RWPE2 (cell line): ENCODE results near the gene RGS13.

ENCODE experiments used
- ATAC-seq: fragments of 200-7000 bp; cut with Tn5 transposase; 3 replicates; pipeline ENCODE4 v1.9.1; 2021; ENCODE audit warnings: low read depth
- DNase-seq: peaks from one replicate; pipeline ENCODE4 v3.0.0-alpha.2; 2020; ENCODE audit warnings: low spot score
- H3K27ac ChIP-seq: fragments of 450-650 bp; 2 replicates; pipeline ENCODE4 v1.5.1; 2017; ENCODE audit warnings: mild to moderate bottlenecking; ENCODE audit not compliant: poor library complexity, severe bottlenecking
- H3K27me3 ChIP-seq: fragments of 250-450 bp; sonication (Bioruptor Pico); 2 replicates; pipeline ENCODE4 v1.5.1; 2021; ENCODE audit warnings: mild to moderate bottlenecking, moderate library complexity; ENCODE audit not compliant: insufficient read depth, poor library complexity, severe bottlenecking
- H3K36me3 ChIP-seq: fragments of 250-450 bp; sonication (Bioruptor Pico); 2 replicates; pipeline ENCODE4 v1.5.1; 2020; ENCODE audit warnings: low read depth, mild to moderate bottlenecking, moderate library complexity
- H3K4me1 ChIP-seq: fragments of 250-450 bp; sonication (Bioruptor Pico); 2 replicates; pipeline ENCODE4 v1.5.1; 2021; ENCODE audit warnings: mild to moderate bottlenecking, moderate library complexity; ENCODE audit not compliant: insufficient read depth, poor library complexity, severe bottlenecking
- H3K4me3 ChIP-seq: fragments of 250-450 bp; sonication (Bioruptor Pico); 2 replicates; pipeline ENCODE4 v1.5.1; 2021; ENCODE audit warnings: mild to moderate bottlenecking, moderate library complexity; ENCODE audit not compliant: severe bottlenecking
- H3K9me3 ChIP-seq: fragments of 250-450 bp; sonication (Bioruptor Pico); 2 replicates; pipeline ENCODE4 v1.5.1; 2021; ENCODE audit warnings: mild to moderate bottlenecking, moderate library complexity; ENCODE audit not compliant: severe bottlenecking
- TF ChIP-seq, protein P1 (sequence below): fragments of 450-650 bp; IDR thresholded peaks from one replicate; pipeline ENCODE4 v1.5.1; 2017; ENCODE audit warnings: mild to moderate bottlenecking, moderate library complexity; ENCODE audit not compliant: poor library complexity, severe bottlenecking

RGS13 gene

DNA sequence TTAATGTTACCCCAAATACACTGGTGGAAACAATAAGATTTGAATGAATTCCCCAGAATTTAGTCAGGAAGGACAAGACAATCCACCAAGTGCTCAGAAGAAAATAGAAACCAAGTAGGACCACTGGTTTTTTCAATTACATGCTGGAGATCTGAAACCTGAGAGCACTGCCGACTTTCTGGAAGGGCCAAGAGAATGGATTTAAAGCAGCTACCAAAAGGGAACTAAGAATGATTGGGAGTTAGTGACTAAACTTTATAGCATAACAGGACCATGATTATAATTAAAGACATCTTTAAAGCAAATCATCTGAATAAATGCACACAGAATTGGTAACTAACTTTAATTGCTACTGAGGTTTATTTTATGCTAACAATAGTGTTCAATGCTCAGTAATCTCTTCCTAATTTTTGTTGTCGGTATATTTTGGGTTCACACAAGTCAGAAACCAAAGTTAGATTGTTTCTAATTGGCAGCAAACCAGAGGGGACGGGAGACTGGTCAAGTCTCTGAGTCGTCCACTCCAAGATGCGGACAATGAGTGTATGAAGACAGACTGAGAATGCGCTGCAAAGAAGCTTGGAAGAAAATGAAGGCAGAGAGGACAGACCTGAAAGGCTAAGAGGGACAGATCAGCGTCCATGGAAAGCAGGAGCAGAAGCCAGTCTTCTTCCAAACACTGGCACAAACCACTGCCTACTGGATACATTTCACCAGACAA, 2.3 kb upstream of the RGS13 start:
- no peak for DNase-seq
- TF ChIP-seq, protein P1, sequence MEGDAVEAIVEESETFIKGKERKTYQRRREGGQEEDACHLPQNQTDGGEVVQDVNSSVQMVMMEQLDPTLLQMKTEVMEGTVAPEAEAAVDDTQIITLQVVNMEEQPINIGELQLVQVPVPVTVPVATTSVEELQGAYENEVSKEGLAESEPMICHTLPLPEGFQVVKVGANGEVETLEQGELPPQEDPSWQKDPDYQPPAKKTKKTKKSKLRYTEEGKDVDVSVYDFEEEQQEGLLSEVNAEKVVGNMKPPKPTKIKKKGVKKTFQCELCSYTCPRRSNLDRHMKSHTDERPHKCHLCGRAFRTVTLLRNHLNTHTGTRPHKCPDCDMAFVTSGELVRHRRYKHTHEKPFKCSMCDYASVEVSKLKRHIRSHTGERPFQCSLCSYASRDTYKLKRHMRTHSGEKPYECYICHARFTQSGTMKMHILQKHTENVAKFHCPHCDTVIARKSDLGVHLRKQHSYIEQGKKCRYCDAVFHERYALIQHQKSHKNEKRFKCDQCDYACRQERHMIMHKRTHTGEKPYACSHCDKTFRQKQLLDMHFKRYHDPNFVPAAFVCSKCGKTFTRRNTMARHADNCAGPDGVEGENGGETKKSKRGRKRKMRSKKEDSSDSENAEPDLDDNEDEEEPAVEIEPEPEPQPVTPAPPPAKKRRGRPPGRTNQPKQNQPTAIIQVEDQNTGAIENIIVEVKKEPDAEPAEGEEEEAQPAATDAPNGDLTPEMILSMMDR = no peak
- no peak for ATAC-seq
- Histone ChIP-seq H3K4me1 (no peaks in the 10 kb centered on the region), H3K4me3 (no peak overlapping the region), H3K9me3 (no peaks in the 10 kb centered on the region), H3K27ac (no peak overlapping the region), H3K36me3 (no peaks in the 10 kb centered on the region), H3K27me3 (no peaks in the 10 kb centered on the region)

- no peaks in the 10 kb centered on the region for H3K9me3 ChIP-seq
- DNase-seq = no peak
- H3K27ac ChIP-seq = no peak overlapping the region
- TF ChIP-seq, protein P1 = no peak
- no peaks in the 10 kb centered on the region for H3K27me3 ChIP-seq
- H3K4me3 ChIP-seq = no peak overlapping the region
- H3K4me1 ChIP-seq = no peaks in the 10 kb centered on the region
- no peak for ATAC-seq
- no peaks in the 10 kb centered on the region for H3K36me3 ChIP-seq
These were observed 906 bp upstream of the RGS13 start for GRCh38 chr1:192635041-192635440.

GRCh38 chr1:192639607-192640368, 3.8 kb downstream of the RGS13 start:
- DNase-seq = no peak
- H3K36me3 ChIP-seq = no peaks in the 10 kb centered on the region
- peak; percentile 79 for ATAC-seq
- no peaks in the 10 kb centered on the region for H3K9me3 ChIP-seq
- no peaks in the 10 kb centered on the region for H3K27me3 ChIP-seq
- no peak overlapping the region for H3K27ac ChIP-seq
- H3K4me1 ChIP-seq = no peaks in the 10 kb centered on the region
- H3K4me3 ChIP-seq = no peak overlapping the region
- TF ChIP-seq, protein P1 = no peak

- Histone ChIP-seq H3K4me3 (no peak overlapping the region), H3K27ac (no peak overlapping the region), H3K4me1 (no peaks in the 10 kb centered on the region), H3K27me3 (no peaks in the 10 kb centered on the region), H3K9me3 (no peaks in the 10 kb centered on the region), H3K36me3 (no peaks in the 10 kb centered on the region)
- TF ChIP-seq, protein P1 = no peak
- ATAC-seq (no peak), DNase-seq (no peak)
These were observed 16.2 kb downstream of the RGS13 start for GRCh38 chr1:192652159-192652558.

GRCh38 chr1:192654120-192654519, 18.2 kb downstream of the RGS13 start:
- no peaks in the 10 kb centered on the region for H3K9me3 ChIP-seq
- TF ChIP-seq, protein P1 = no peak
- H3K36me3 ChIP-seq = no peaks in the 10 kb centered on the region
- no peaks in the 10 kb centered on the region for H3K4me1 ChIP-seq
- no peak for ATAC-seq
- no peak overlapping the region for H3K27ac ChIP-seq
- no peak for DNase-seq
- H3K4me3 ChIP-seq = no peak overlapping the region
- no peaks in the 10 kb centered on the region for H3K27me3 ChIP-seq
